Measurements from ENCODE around the gene NET1.

NET1 gene

GRCh38 chr10:5449823-5450222 is 37.5 kb downstream of the NET1 start:
- no peak overlapping the region for H3K9ac ChIP-seq (ENCODE audit: insufficient read length, low read depth)
- H3K4me1 ChIP-seq (ENCODE audit: insufficient read depth, insufficient read length), result no peaks in the 10 kb centered on the region
- no peak overlapping the region for H3K4me3 ChIP-seq (ENCODE audit: insufficient read length, low read depth)
- peaks cover 48% of the 10 kb centered on the region for H3K36me3 ChIP-seq (ENCODE audit: insufficient read depth, insufficient read length, low read length)
- H3K9me3 ChIP-seq (ENCODE audit: insufficient read depth, low read length), result no peaks in the 10 kb centered on the region
- H3K27me3 ChIP-seq (ENCODE audit: insufficient read depth, insufficient read length), result no peaks in the 10 kb centered on the region
- TF ChIP-seq YY1 (IDR thresholded peaks at IDR 0.05; ENCODE audit: insufficient read depth, insufficient read length) (no peak), ZNF274 (IDR thresholded peaks at IDR 0.05; ENCODE audit: low read depth, low read length) (no peak), SUZ12 (IDR thresholded peaks at IDR 0.05; ENCODE audit: extremely low read depth, insufficient read depth, insufficient read length) (no peak)
- no peak for DNase-seq (ENCODE audit: low read depth, low spot score)

DNA sequence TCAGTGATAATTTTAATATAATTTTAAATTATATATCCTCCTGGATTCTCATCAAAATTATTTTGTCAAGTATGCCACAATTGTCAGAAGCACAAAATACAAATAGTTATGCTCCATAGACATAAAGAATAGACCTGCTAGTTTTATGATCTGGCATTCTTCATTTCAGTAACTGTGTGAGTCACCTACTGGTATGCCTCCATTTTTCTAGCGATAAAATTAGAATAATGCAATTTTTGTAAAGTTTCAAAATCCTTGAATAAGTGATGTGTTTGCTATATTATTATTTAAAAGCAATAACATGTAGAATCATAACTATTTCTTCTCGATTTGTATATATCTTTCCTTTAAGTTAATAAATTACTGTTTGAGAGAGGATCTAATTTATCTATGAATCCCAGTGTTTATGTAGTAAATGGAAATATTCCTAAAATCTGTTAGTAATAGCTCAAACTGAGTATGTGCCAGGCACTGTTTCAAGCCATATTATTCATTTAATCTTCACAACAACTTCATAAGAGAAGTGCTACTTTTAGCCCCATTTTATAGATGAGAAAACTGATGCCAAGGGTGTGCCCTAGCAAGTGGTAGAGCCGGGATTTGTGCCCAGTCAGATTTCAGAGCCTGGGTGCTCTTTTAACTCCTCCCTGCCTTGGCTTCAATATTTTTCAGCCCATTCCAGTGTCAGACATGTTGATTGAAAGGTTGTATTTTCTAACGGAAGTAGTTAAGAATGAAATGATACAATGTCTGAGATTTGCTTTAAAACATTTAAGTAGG is 38.4 kb downstream of the NET1 start:
- no peaks in the 10 kb centered on the region for H3K9me3 ChIP-seq (ENCODE audit: insufficient read depth, low read length)
- H3K36me3 ChIP-seq (ENCODE audit: insufficient read depth, insufficient read length, low read length), result peaks cover 57% of the 10 kb centered on the region
- H3K4me1 ChIP-seq (ENCODE audit: insufficient read depth, insufficient read length), result no peaks in the 10 kb centered on the region
- no peak overlapping the region for H3K9ac ChIP-seq (ENCODE audit: insufficient read length, low read depth)
- H3K4me3 ChIP-seq (ENCODE audit: insufficient read length, low read depth), result no peak overlapping the region
- no peaks in the 10 kb centered on the region for H3K27me3 ChIP-seq (ENCODE audit: insufficient read depth, insufficient read length)
- TF ChIP-seq SUZ12 (IDR thresholded peaks at IDR 0.05; ENCODE audit: extremely low read depth, insufficient read depth, insufficient read length), result no peak
- no peak for TF ChIP-seq YY1 (IDR thresholded peaks at IDR 0.05; ENCODE audit: insufficient read depth, insufficient read length)
- no peak for TF ChIP-seq ZNF274 (IDR thresholded peaks at IDR 0.05; ENCODE audit: low read depth, low read length)
- DNase-seq (ENCODE audit: low read depth, low spot score), result no peak

- Histone ChIP-seq H3K4me3 (ENCODE audit: insufficient read length, low read depth) (no peak overlapping the region), H3K36me3 (ENCODE audit: insufficient read depth, insufficient read length, low read length) (peaks cover 80% of the 10 kb centered on the region), H3K4me1 (ENCODE audit: insufficient read depth, insufficient read length) (no peaks in the 10 kb centered on the region), H3K9me3 (ENCODE audit: insufficient read depth, low read length) (no peaks in the 10 kb centered on the region), H3K27me3 (ENCODE audit: insufficient read depth, insufficient read length) (no peaks in the 10 kb centered on the region), H3K9ac (ENCODE audit: insufficient read length, low read depth) (no peak overlapping the region)
- DNase-seq (ENCODE audit: low read depth, low spot score), result no peak
- TF ChIP-seq SUZ12 (IDR thresholded peaks at IDR 0.05; ENCODE audit: extremely low read depth, insufficient read depth, insufficient read length) (no peak), YY1 (IDR thresholded peaks at IDR 0.05; ENCODE audit: insufficient read depth, insufficient read length) (no peak), ZNF274 (IDR thresholded peaks at IDR 0.05; ENCODE audit: low read depth, low read length) (no peak)
Observed at GRCh38 chr10:5453749-5454489, 41.6 kb downstream of the NET1 start.

DNA sequence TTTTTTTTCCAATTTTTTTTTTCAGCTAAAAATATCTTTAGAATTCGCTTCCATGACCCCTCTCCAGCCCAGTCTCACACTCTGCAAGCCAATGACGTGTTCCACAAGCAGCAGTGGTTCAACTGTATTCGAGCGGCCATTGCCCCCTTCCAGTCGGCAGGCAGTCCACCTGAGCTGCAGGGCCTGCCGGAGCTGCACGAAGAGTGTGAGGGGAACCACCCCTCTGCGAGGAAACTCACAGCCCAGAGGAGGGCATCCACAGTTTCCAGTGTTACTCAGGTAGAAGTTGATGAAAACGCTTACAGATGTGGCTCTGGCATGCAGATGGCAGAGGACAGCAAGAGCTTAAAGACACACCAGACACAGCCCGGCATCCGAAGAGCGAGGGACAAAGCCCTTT is 44.2 kb downstream of the NET1 start:
- no peak overlapping the region for H3K9ac ChIP-seq (ENCODE audit: insufficient read length, low read depth)
- H3K4me1 ChIP-seq (ENCODE audit: insufficient read depth, insufficient read length), result no peaks in the 10 kb centered on the region
- DNase-seq (ENCODE audit: low read depth, low spot score), result no peak
- peaks cover 87% of the 10 kb centered on the region for H3K36me3 ChIP-seq (ENCODE audit: insufficient read depth, insufficient read length, low read length)
- H3K27me3 ChIP-seq (ENCODE audit: insufficient read depth, insufficient read length), result no peaks in the 10 kb centered on the region
- H3K4me3 ChIP-seq (ENCODE audit: insufficient read length, low read depth), result no peak overlapping the region
- TF ChIP-seq SUZ12 (IDR thresholded peaks at IDR 0.05; ENCODE audit: extremely low read depth, insufficient read depth, insufficient read length), result no peak
- H3K9me3 ChIP-seq (ENCODE audit: insufficient read depth, low read length), result no peaks in the 10 kb centered on the region

GRCh38 chr10:5457741-5458140 is 45.4 kb downstream of the NET1 start:
- H3K4me1 ChIP-seq (ENCODE audit: insufficient read depth, insufficient read length), result no peaks in the 10 kb centered on the region
- TF ChIP-seq SUZ12 (IDR thresholded peaks at IDR 0.05; ENCODE audit: extremely low read depth, insufficient read depth, insufficient read length), result no peak
- DNase-seq (ENCODE audit: low read depth, low spot score), result no peak
- H3K27me3 ChIP-seq (ENCODE audit: insufficient read depth, insufficient read length), result no peaks in the 10 kb centered on the region
- no peak overlapping the region for H3K9ac ChIP-seq (ENCODE audit: insufficient read length, low read depth)
- no peaks in the 10 kb centered on the region for H3K9me3 ChIP-seq (ENCODE audit: insufficient read depth, low read length)
- H3K4me3 ChIP-seq (ENCODE audit: insufficient read length, low read depth), result no peak overlapping the region
- H3K36me3 ChIP-seq (ENCODE audit: insufficient read depth, insufficient read length, low read length), result peaks cover 75% of the 10 kb centered on the region

- Histone ChIP-seq H3K9ac (ENCODE audit: insufficient read length, low read depth) (no peak overlapping the region), H3K36me3 (ENCODE audit: insufficient read depth, insufficient read length, low read length) (peaks cover 69% of the 10 kb centered on the region), H3K9me3 (ENCODE audit: insufficient read depth, low read length) (no peaks in the 10 kb centered on the region), H3K4me3 (ENCODE audit: insufficient read length, low read depth) (no peak overlapping the region), H3K27me3 (ENCODE audit: insufficient read depth, insufficient read length) (no peaks in the 10 kb centered on the region), H3K4me1 (ENCODE audit: insufficient read depth, insufficient read length) (no peaks in the 10 kb centered on the region)
- no peak for TF ChIP-seq SUZ12 (IDR thresholded peaks at IDR 0.05; ENCODE audit: extremely low read depth, insufficient read depth, insufficient read length)
- TF ChIP-seq ZNF274 (IDR thresholded peaks at IDR 0.05; ENCODE audit: low read depth, low read length), result no peak
- TF ChIP-seq YY1 (IDR thresholded peaks at IDR 0.05; ENCODE audit: insufficient read depth, insufficient read length), result no peak
- no peak for DNase-seq (ENCODE audit: low read depth, low spot score)
Observed at GRCh38 chr10:5458425-5458824, 46.1 kb downstream of the NET1 start.

DNA sequence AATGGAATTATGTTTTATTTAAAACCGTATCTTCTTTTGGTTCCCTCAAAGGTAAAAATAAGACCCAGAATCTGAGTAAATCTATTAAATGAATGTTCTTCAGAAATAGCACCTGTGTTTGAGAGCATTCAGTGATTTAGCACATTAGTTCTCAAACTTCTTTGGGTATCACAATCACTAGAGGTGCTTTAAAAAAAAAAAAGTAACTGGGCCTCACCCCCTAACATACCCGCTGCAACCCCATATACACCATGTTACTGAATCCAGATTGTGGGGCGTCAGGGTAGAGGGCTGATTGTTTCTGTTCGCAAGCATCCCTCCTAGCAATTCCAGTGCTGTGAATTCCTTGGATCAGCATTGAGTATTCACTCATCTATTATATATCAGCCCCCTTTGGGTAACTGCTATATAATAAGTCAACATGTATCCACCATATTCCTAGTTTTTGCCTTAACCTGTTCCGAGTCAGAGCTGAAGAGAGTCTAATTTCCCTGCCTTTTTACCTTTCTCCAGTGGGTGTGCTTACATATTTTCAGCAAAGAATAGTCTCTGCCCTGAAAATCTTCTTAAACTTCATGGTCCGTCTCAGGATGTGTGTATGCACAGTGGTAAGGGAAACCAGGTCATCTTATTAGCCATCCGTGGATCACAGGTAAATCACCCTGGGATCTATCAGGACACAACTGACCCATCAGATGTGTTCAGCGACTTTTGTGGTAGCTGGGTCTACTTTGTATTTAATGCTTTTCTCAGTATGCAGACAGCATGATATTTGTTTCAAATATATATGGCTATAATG is 46.8 kb downstream of the NET1 start:
- peaks cover 61% of the 10 kb centered on the region for H3K36me3 ChIP-seq (ENCODE audit: insufficient read depth, insufficient read length, low read length)
- TF ChIP-seq ZNF274 (IDR thresholded peaks at IDR 0.05; ENCODE audit: low read depth, low read length), result no peak
- no peak for TF ChIP-seq YY1 (IDR thresholded peaks at IDR 0.05; ENCODE audit: insufficient read depth, insufficient read length)
- TF ChIP-seq SUZ12 (IDR thresholded peaks at IDR 0.05; ENCODE audit: extremely low read depth, insufficient read depth, insufficient read length), result no peak
- H3K4me3 ChIP-seq (ENCODE audit: insufficient read length, low read depth), result no peak overlapping the region
- H3K9ac ChIP-seq (ENCODE audit: insufficient read length, low read depth), result no peak overlapping the region
- no peaks in the 10 kb centered on the region for H3K4me1 ChIP-seq (ENCODE audit: insufficient read depth, insufficient read length)
- no peaks in the 10 kb centered on the region for H3K27me3 ChIP-seq (ENCODE audit: insufficient read depth, insufficient read length)
- H3K9me3 ChIP-seq (ENCODE audit: insufficient read depth, low read length), result no peaks in the 10 kb centered on the region
- DNase-seq (ENCODE audit: low read depth, low spot score), result no peak

Data from NT2/D1 (cell line).